ACC112 (cell line): ENCODE data around the gene ZNF827.

Experiments used
- H2AFZ ChIP-seq: fragments of 200-600 bp; sonication (generic); one replicate; pipeline ENCODE4 v1.6.0; 2017; ENCODE audit warnings: antibody characterized with exemption, low read length; ENCODE audit not compliant: unreplicated experiment
- H3K27ac ChIP-seq: fragments of 200-600 bp; sonication (generic); 2 replicates; pipeline ENCODE4 v1.5.1; 2014; ENCODE audit warnings: low read depth, mild to moderate bottlenecking, antibody characterized with exemption, low read length, moderate library complexity
- H3K27me3 ChIP-seq: fragments of 200-600 bp; sonication (generic); 2 replicates; pipeline ENCODE4 v1.6.1; 2014; ENCODE audit warnings: mild to moderate bottlenecking, antibody characterized with exemption, low read length, moderate library complexity, mixed read lengths; ENCODE audit not compliant: insufficient read depth
- H3K36me3 ChIP-seq: fragments of 200-600 bp; sonication (generic); 2 replicates; pipeline ENCODE4 v1.6.1; 2016; ENCODE audit warnings: mild to moderate bottlenecking, antibody characterized with exemption, low read length, moderate library complexity, mixed read lengths; ENCODE audit not compliant: insufficient read depth
- H3K4me1 ChIP-seq: fragments of 200-600 bp; sonication (generic); one replicate; pipeline ENCODE4 v1.6.1; 2016; ENCODE audit warnings: low read length, mixed read lengths; ENCODE audit not compliant: insufficient read depth, unreplicated experiment, control insufficient read depth
- H3K4me3 ChIP-seq: fragments of 200-600 bp; sonication (generic); 2 replicates; pipeline ENCODE4 v1.5.1; 2014; ENCODE audit warnings: mild to moderate bottlenecking, low read depth, low read length
- H3K79me2 ChIP-seq: fragments of 200-600 bp; sonication (generic); one replicate; pipeline ENCODE4 v1.6.0; 2016; ENCODE audit warnings: low read length; ENCODE audit not compliant: control insufficient read depth, unreplicated experiment, insufficient read depth

The ZNF827 gene

GRCh38 chr4:145863191-145863590, 75.4 kb downstream of the ZNF827 start:
- Histone ChIP-seq H2AFZ (no peak overlapping the region), H3K79me2 (no peaks in the 10 kb centered on the region), H3K4me1 (no peaks in the 10 kb centered on the region), H3K4me3 (no peak overlapping the region), H3K36me3 (no peaks in the 10 kb centered on the region), H3K27ac (no peak overlapping the region), H3K27me3 (no peaks in the 10 kb centered on the region)

GRCh38 chr4:145861336-145862318, 77.0 kb downstream of the ZNF827 start:
- Histone ChIP-seq H2AFZ (no peak overlapping the region), H3K27ac (no peak overlapping the region), H3K79me2 (no peaks in the 10 kb centered on the region), H3K27me3 (no peaks in the 10 kb centered on the region), H3K36me3 (no peaks in the 10 kb centered on the region), H3K4me1 (no peaks in the 10 kb centered on the region), H3K4me3 (no peak overlapping the region)

GRCh38 chr4:145860897-145861296, 77.7 kb downstream of the ZNF827 start:
- Histone ChIP-seq H3K4me1 (no peaks in the 10 kb centered on the region), H3K4me3 (no peak overlapping the region), H2AFZ (no peak overlapping the region), H3K79me2 (no peaks in the 10 kb centered on the region), H3K36me3 (no peaks in the 10 kb centered on the region), H3K27ac (no peak overlapping the region), H3K27me3 (no peaks in the 10 kb centered on the region)

GRCh38 chr4:145860446-145860845, 78.2 kb downstream of the ZNF827 start:
- no peak overlapping the region for H3K27ac ChIP-seq
- H2AFZ ChIP-seq = no peak overlapping the region
- H3K4me3 ChIP-seq = no peak overlapping the region

GRCh38 chr4:145859926-145860325, 78.7 kb downstream of the ZNF827 start:
- Histone ChIP-seq H3K36me3 (no peaks in the 10 kb centered on the region), H3K4me3 (no peak overlapping the region), H3K79me2 (no peaks in the 10 kb centered on the region), H2AFZ (no peak overlapping the region), H3K27me3 (no peaks in the 10 kb centered on the region), H3K27ac (no peak overlapping the region), H3K4me1 (no peaks in the 10 kb centered on the region)

More at GRCh38 chr4:145860446-145860845, 78.2 kb downstream of the ZNF827 start:
- Histone ChIP-seq H3K79me2 (no peaks in the 10 kb centered on the region), H3K27me3 (no peaks in the 10 kb centered on the region), H3K36me3 (no peaks in the 10 kb centered on the region), H3K4me1 (no peaks in the 10 kb centered on the region)

- no peaks in the 10 kb centered on the region for H3K79me2 ChIP-seq
- H3K36me3 ChIP-seq = no peaks in the 10 kb centered on the region
- H3K4me1 ChIP-seq = no peaks in the 10 kb centered on the region
- no peak overlapping the region for H3K4me3 ChIP-seq
- H2AFZ ChIP-seq = no peak overlapping the region
- no peaks in the 10 kb centered on the region for H3K27me3 ChIP-seq
- H3K27ac ChIP-seq = no peak overlapping the region
These were observed 79.2 kb downstream of the ZNF827 start for GRCh38 chr4:145859426-145859825.

- Histone ChIP-seq H3K27me3 (no peaks in the 10 kb centered on the region), H3K79me2 (no peaks in the 10 kb centered on the region), H3K4me1 (peaks cover 13% of the 10 kb centered on the region), H3K4me3 (no peak overlapping the region), H3K36me3 (no peaks in the 10 kb centered on the region), H2AFZ (no peak overlapping the region), H3K27ac (no peak overlapping the region)
These were observed 86.3 kb downstream of the ZNF827 start for GRCh38 chr4:145852256-145852839.

- Histone ChIP-seq H3K4me1 (peaks cover 13% of the 10 kb centered on the region), H3K79me2 (no peaks in the 10 kb centered on the region), H3K4me3 (no peak overlapping the region), H3K36me3 (no peaks in the 10 kb centered on the region), H3K27me3 (no peaks in the 10 kb centered on the region), H3K27ac (no peak overlapping the region), H2AFZ (no peak overlapping the region)
These were observed 87.0 kb downstream of the ZNF827 start for GRCh38 chr4:145851511-145852201.

- Histone ChIP-seq H3K4me3 (no peak overlapping the region), H2AFZ (no peak overlapping the region), H3K4me1 (peaks cover 23% of the 10 kb centered on the region), H3K27ac (no peak overlapping the region), H3K79me2 (no peaks in the 10 kb centered on the region), H3K36me3 (0 out of 2 replicates have a peak, but pooled peaks cover 4% of the 10 kb centered on the region), H3K27me3 (no peaks in the 10 kb centered on the region)
These were observed 90.9 kb downstream of the ZNF827 start for GRCh38 chr4:145847764-145848163.

GRCh38 chr4:145845118-145845517, 93.5 kb downstream of the ZNF827 start:
- Histone ChIP-seq H3K27me3 (no peaks in the 10 kb centered on the region), H3K4me3 (no peak overlapping the region), H2AFZ (no peak overlapping the region), H3K27ac (no peak overlapping the region), H3K79me2 (no peaks in the 10 kb centered on the region), H3K36me3 (0 out of 2 replicates have a peak, but pooled peaks cover 4% of the 10 kb centered on the region), H3K4me1 (peaks cover 21% of the 10 kb centered on the region)
